Left ventricle myocardium inferior (tissue), 1 donor: ENCODE measurements around the gene TMEM187. TPM values are rescaled to one million over a fixed set of nuclear protein-coding genes. Genes with fewer than 3 reads are reported as not detected.
"Not testable (repeated sequence)": the region's sequence is repeated elsewhere in the genome, so short reads cannot be mapped to it uniquely, and the experiment has no call there.

Experiments used
- DNase-seq: peaks from one replicate; pipeline ENCODE4 v3.0.0-alpha.2; 2020
- H3K27ac ChIP-seq: fragments of 200-600 bp; replicated peaks from 2 replicates; pipeline ENCODE4 v1.8.0; 2021
- H3K27me3 ChIP-seq: fragments of 200-600 bp; 2 replicates; pipeline ENCODE4 v1.8.0; 2021; ENCODE audit warnings: low read depth
- H3K36me3 ChIP-seq: fragments of 200-600 bp; 2 replicates; pipeline ENCODE4 v1.8.0; 2021
- H3K4me1 ChIP-seq: fragments of 200-600 bp; 2 replicates; pipeline ENCODE4 v1.8.0; 2021
- H3K4me3 ChIP-seq: fragments of 200-600 bp; 2 replicates; pipeline ENCODE4 v1.8.0; 2021; ENCODE audit warnings: mild to moderate bottlenecking, moderate library complexity
- H3K9me3 ChIP-seq: fragments of 200-600 bp; replicated peaks from 2 replicates; pipeline ENCODE4 v1.8.0; 2021
- CTCF ChIP-seq: fragments of 200-600 bp; IDR thresholded peaks from 2 replicates; pipeline ENCODE4 v1.8.0; 2021; ENCODE audit warnings: antibody characterized with exemption, mild to moderate bottlenecking, borderline replicate concordance
- intact Hi-C: fragments of 100-400 bp; cut with micrococcal nuclease; formaldehyde crosslinking; loops from one replicate; pipeline ENCODE4 v1.11.0; 2022
- total RNA-seq: library from RNA; stranded (reverse); fragmentation: NEBNext Ultra II Directional; extraction: Animal tissue kit (Norgen Biotek cat#: 25700); gene quantifications from one replicate; pipeline ENCODE4 v1.2.1, GENCODE V29; 2021
- donor health status: DM: no; HTN: yes; CAD: no; lungs with severe emphysema.

The TMEM187 gene
- total RNA-seq, 1 donor from 2014 or later, result 6.4 TPM

GRCh38 chrX:153989973-153990655 is 17.6 kb downstream of the TMEM187 start:
- DNase-seq, result no peak
- Histone ChIP-seq H3K4me1 (no peaks in the 10 kb centered on the region), H3K36me3 (no peaks in the 10 kb centered on the region), H3K27me3 (no peaks in the 10 kb centered on the region), H3K4me3 (no peak overlapping the region), H3K27ac (no peak overlapping the region), H3K9me3 (no peaks in the 10 kb centered on the region)
- intact Hi-C loops, result no loop called here
- no peak for TF ChIP-seq CTCF

GRCh38 chrX:153991013-153991580 is 18.5 kb downstream of the TMEM187 start:
- Histone ChIP-seq H3K36me3 (no peaks in the 10 kb centered on the region), H3K27ac (no peak overlapping the region), H3K9me3 (no peaks in the 10 kb centered on the region), H3K4me3 (no peak overlapping the region), H3K4me1 (no peaks in the 10 kb centered on the region), H3K27me3 (no peaks in the 10 kb centered on the region)
- DNase-seq, result no peak
- intact Hi-C loops, result no loop called here
- no peak for TF ChIP-seq CTCF

- Histone ChIP-seq H3K4me3 (no peak overlapping the region), H3K9me3 (no peaks in the 10 kb centered on the region), H3K27me3 (no peaks in the 10 kb centered on the region), H3K27ac (no peak overlapping the region), H3K36me3 (no peaks in the 10 kb centered on the region), H3K4me1 (no peaks in the 10 kb centered on the region)
- intact Hi-C loops, result no loop called here
- no peak for TF ChIP-seq CTCF
- DNase-seq, result no peak
Observed at GRCh38 chrX:153992180-153992579, 19.6 kb downstream of the TMEM187 start.

GRCh38 chrX:153993079-153993478 is 20.5 kb downstream of the TMEM187 start:
- Histone ChIP-seq H3K27me3 (no peaks in the 10 kb centered on the region), H3K36me3 (no peaks in the 10 kb centered on the region), H3K4me3 (no peak overlapping the region), H3K27ac (no peak overlapping the region), H3K4me1 (no peaks in the 10 kb centered on the region), H3K9me3 (no peaks in the 10 kb centered on the region)
- TF ChIP-seq CTCF, result no peak
- intact Hi-C loops, result no loop called here
- no peak for DNase-seq

GRCh38 chrX:153993978-153994377 is 21.4 kb downstream of the TMEM187 start:
- H3K27ac ChIP-seq, result no peak overlapping the region
- H3K9me3 ChIP-seq, result no peaks in the 10 kb centered on the region
- no peak for DNase-seq
- no peak overlapping the region for H3K4me3 ChIP-seq
- TF ChIP-seq CTCF, result no peak
- H3K4me1 ChIP-seq, result no peaks in the 10 kb centered on the region
- intact Hi-C loops, result no loop called here
- no peaks in the 10 kb centered on the region for H3K36me3 ChIP-seq
- H3K27me3 ChIP-seq, result no peaks in the 10 kb centered on the region

- H3K36me3 ChIP-seq, DNase-seq, H3K27me3 ChIP-seq, H3K27ac ChIP-seq, H3K4me3 ChIP-seq, H3K9me3 ChIP-seq, intact Hi-C loops, H3K4me1 ChIP-seq: not testable (repeated sequence)
Observed at GRCh38 chrX:153994398-153994797, 21.8 kb downstream of the TMEM187 start.
